ENCODE results near the gene REN. TPM values are rescaled to one million over a fixed set of nuclear protein-coding genes. Genes with fewer than 3 reads are reported as not detected.

REN gene
- total RNA-seq, 1 experiment from 2014 or later = not detected

DNA sequence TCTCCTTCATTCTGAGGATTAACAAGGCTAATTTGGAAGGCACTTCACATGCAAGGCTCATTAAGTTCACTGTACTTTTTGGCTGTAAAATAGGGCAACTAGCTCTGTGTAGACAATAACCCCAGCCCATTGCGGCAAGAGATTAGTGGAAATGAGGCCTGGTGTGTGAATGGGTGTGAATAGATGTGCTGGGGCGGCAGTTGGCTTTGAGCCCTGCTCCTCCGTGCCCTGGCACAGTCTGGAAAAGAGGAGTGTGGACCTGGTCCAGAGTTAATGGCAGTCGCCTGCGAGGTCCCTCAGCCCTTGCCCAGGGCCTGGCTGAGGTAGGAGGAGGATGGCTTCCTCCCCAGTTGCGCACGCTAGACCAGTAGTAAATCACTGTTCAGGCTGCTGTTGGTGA, 25.3 kb upstream of the REN start:
- Histone ChIP-seq H3K18ac (ENCODE audit: insufficient read length, low read depth, low read length) (no peak overlapping the region), H3K14ac (ENCODE audit: insufficient read depth, low read length) (no peak overlapping the region), H3K4me2 (ENCODE audit: insufficient read depth, insufficient read length, low read length) (no peak overlapping the region), H3K79me1 (ENCODE audit: insufficient read depth, low read depth, low read length, poor library complexity, severe bottlenecking) (no peaks in the 10 kb centered on the region), H4K5ac (ENCODE audit: insufficient read length, low read depth, low read length) (no peak overlapping the region), H3K4me1 (ENCODE audit: insufficient read depth, low read length) (no peaks in the 10 kb centered on the region), H2BK5ac (ENCODE audit: insufficient read length, low read length) (no peak overlapping the region), H4K91ac (ENCODE audit: insufficient read length, low read depth, low read length) (no peak overlapping the region), H4K20me1 (ENCODE audit: control insufficient read depth, insufficient read depth, insufficient read length) (no peaks in the 10 kb centered on the region), H4K8ac (replicated peaks; ENCODE audit: insufficient read length, low read depth, low read length) (no peak overlapping the region), H3K56ac (ENCODE audit: insufficient read length, low read depth, low read length) (no peak overlapping the region), H3K9ac (ENCODE audit: extremely low read depth, insufficient read length, low read length) (no peak overlapping the region), H2BK12ac (ENCODE audit: insufficient read length, low read depth, low read length) (no peak overlapping the region), H2BK20ac (ENCODE audit: low read depth, low read length, poor library complexity, severe bottlenecking) (no peak overlapping the region), H3K23ac (ENCODE audit: insufficient read length, low read depth, low read length) (no peak overlapping the region), H2BK15ac (ENCODE audit: low read depth, low read length) (no peak overlapping the region), H2AFZ (ENCODE audit: low read length) (no peak overlapping the region), H3K9me3 (ENCODE audit: control insufficient read depth, low read depth, low read length) (no peaks in the 10 kb centered on the region), H3K79me2 (ENCODE audit: insufficient read depth, low read length) (no peaks in the 10 kb centered on the region), H3T11ph (ENCODE audit: low read length) (no peak overlapping the region), H2BK120ac (ENCODE audit: low read depth, low read length, poor library complexity, severe bottlenecking) (no peak overlapping the region), H3K27ac (ENCODE audit: insufficient read length, low read depth, low read length) (no peak overlapping the region), H3K23me2 (ENCODE audit: insufficient read length, low read depth, low read length, poor library complexity, severe bottlenecking) (no peaks in the 10 kb centered on the region), H3K4ac (ENCODE audit: low read depth, low read length) (no peak overlapping the region), H2AK5ac (ENCODE audit: insufficient read length, low read length) (no peak overlapping the region), H3K27me3 (ENCODE audit: insufficient read depth, low read length) (peaks cover 2% of the 10 kb centered on the region; the same call in 1 of the 2 replicates)
- peaks cover 0 to 5% of the 10 kb centered on the region in 2 experiments; a peak in 1 of 5 replicates for H3K9me3 Mint-ChIP-seq
- no peak overlapping the region for H3K4me3 Mint-ChIP-seq
- TF ChIP-seq, protein P1, sequence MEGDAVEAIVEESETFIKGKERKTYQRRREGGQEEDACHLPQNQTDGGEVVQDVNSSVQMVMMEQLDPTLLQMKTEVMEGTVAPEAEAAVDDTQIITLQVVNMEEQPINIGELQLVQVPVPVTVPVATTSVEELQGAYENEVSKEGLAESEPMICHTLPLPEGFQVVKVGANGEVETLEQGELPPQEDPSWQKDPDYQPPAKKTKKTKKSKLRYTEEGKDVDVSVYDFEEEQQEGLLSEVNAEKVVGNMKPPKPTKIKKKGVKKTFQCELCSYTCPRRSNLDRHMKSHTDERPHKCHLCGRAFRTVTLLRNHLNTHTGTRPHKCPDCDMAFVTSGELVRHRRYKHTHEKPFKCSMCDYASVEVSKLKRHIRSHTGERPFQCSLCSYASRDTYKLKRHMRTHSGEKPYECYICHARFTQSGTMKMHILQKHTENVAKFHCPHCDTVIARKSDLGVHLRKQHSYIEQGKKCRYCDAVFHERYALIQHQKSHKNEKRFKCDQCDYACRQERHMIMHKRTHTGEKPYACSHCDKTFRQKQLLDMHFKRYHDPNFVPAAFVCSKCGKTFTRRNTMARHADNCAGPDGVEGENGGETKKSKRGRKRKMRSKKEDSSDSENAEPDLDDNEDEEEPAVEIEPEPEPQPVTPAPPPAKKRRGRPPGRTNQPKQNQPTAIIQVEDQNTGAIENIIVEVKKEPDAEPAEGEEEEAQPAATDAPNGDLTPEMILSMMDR (conservative IDR thresholded peaks at IDR 0.05) = no peak
- no CpG with 5 or more reads among the region's 7 CpGs for WGBS (ENCODE audit: extremely low coverage, insufficient read length, low lambda C conversion rate)
- no peak for DNase-seq
- no peak overlapping the region for H3K27ac Mint-ChIP-seq
- no peaks in the 10 kb centered on the region; a peak in 2 of 7 replicates for H3K36me3 Mint-ChIP-seq (ENCODE audit: insufficient read depth in 1 of 3, low read depth in 3 of 3)
- H3K27me3 Mint-ChIP-seq (ENCODE audit: low read depth) = peaks cover 78% of the 10 kb centered on the region
- H3K4me1 Mint-ChIP-seq = peaks cover 10 to 13% of the 10 kb centered on the region in 2 experiments

Measured in H9 (cell line).